ENCODE data around the gene PIP4K2B.
A peak's percentile ranks its signal among the peaks of the same experiment; 100 is the strongest.
"Not testable (repeated sequence)": the region's sequence is repeated elsewhere in the genome, so short reads cannot be mapped to it uniquely, and the experiment has no call there.

PIP4K2B gene

DNA sequence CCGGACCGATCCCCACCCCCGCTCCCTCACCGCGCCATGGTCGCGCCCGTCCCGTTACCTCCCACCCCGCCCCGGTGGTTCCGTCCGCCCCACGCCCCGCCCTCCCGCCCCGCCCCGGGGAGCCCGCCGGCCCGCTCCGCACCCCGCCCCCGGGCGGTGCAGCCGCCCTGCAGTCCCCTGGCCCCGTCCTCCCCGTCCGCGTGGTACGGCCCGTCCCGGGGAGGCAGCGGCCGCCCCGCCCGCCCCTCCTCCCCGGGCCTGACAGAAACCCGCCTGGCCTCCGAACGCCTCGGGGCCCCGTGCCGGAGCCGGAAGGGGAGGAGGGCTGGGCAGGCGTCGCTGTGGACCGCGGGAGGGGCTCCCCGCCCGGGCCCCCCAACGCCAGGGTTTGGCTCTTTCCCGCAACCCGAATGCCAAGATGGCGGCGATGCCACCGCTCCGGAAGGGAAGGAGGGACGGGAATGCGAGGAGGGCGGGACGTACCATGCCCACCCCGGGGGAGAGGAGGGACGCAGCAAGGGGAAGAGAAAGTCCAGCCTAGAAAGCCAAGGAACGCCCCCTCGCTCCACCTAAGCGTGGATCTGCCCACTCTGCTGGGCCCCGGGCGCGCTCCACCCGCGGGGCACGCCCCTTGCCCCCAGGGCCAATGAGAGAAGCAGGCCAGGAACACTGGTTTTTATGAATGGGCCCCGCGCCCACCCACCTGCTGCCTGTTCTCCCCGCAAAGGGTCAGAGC lies at the start of gene PIP4K2B:
Gene PIP4K2B (minus strand): TSS at position 56 of the 736 bp plus-strand sequence. CDS start 132 bp downstream, outside the sequence.
- peak; percentile 99 for DNase-seq (ENCODE audit: low spot score)

DNA sequence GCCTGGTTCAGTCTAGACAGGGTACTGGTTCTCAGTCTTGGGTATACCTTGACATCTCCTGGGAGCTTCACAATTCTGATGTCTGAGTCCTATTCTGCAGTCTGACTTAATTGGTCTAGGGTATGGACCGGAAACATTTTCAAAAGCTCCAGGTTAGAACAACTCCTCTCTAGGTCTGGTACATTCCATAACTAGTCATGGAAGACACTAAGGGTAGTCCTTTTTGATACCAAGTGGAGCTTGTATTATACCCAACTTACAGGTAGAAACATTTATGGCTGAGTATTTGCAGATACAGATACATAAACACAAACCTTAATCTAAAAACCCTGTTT lies 49.2 kb upstream of the PIP4K2B start:
- DNase-seq (ENCODE audit: low spot score), result no peak

DNA sequence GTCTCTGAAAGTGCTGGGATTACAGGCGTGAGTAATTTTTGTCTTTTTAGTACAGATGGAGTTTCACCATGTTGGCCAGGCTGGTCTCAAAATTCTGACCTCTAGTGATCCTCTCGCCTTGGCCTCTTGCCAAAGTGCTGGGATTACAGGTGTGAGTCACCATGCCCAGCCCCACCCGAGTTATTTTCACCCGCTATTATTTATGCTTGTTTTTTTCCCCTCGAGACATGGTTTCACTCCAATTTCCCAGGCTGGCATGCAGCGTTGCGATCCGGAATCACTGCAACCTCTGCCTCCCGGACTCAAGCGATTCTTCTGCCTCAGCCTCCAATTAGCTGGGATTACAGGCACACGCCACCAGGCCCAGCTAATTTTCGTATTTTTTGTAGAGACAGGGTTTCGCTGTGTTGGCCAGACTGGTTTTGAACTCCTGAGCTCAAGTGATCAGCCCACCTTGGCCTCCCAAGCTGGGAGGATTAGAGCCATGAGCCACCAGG lies 45.0 kb upstream of the PIP4K2B start:
- no peak for DNase-seq (ENCODE audit: low spot score)

DNA sequence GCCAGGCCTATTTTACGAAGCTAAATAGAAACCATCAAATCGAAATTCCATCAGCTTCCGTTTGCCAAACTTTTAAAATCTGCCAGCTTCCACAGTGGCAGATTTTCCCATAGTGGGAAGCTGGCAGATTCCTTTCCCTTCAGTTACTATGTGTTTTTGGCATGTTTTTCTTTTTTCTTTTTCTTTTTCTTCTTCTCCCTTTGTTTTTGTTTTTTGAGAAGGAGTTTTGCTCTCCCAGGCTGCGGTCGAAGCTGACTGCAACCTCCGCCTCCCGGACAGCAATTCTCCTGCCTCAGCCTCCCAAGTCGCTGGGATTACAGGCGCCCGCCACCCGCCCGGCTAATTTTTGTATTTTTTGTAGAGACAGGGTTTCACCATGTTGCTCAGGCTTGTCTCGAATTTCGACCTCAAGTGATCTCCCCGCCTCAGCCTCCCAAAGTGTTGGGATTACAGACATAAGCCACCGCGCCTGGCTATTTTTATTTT lies 26.4 kb upstream of the PIP4K2B start:
- DNase-seq (ENCODE audit: low spot score), result no peak

DNA sequence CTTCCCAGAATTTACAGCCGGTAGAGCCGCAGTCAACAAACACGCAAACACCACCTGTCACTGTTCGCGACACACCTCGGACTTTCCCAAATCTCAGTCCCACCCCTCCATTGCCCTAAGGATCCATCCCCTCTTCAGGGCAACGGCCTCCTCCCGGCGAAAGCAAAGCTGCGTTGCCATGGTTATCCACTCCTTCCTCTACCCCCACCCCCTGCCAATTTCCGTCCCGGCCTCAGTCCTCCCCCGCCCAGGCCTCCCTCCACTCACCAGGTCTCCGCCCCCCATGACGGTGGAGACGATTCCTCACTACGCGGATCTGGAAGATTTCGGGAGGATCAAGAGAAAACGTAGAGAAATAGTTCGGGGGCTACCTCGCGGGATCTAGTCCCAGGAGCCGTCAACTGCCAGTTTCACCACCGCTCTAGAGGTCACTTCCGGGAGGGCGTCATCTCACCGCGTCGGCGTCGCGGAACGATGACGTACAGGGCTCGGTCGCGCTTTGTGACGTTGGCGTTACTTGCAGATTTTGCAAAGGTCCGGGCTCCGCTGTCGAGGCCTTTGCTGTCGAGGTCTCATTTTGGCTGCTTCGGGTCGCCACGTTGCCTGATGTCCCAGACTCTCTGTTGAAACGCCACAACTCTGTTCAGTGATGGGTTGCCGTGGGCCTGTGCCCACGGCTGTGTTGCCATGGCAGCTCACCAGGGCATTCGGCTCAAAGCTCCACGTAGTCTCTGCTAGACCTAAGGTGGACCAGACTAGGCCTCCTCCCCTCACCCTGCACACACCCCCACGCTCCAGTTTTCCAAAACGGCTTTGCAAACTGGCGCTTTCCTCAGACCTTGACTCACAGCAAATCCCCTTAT lies 25.8 kb upstream of the PIP4K2B start, which contains the start of gene CWC25:
Gene CWC25 (minus strand): TSS at position 423 of the 863 bp plus-strand sequence. CDS start 138 bp downstream, at position 285.
- DNase-seq (ENCODE audit: low spot score), result peak; percentile 100

DNA sequence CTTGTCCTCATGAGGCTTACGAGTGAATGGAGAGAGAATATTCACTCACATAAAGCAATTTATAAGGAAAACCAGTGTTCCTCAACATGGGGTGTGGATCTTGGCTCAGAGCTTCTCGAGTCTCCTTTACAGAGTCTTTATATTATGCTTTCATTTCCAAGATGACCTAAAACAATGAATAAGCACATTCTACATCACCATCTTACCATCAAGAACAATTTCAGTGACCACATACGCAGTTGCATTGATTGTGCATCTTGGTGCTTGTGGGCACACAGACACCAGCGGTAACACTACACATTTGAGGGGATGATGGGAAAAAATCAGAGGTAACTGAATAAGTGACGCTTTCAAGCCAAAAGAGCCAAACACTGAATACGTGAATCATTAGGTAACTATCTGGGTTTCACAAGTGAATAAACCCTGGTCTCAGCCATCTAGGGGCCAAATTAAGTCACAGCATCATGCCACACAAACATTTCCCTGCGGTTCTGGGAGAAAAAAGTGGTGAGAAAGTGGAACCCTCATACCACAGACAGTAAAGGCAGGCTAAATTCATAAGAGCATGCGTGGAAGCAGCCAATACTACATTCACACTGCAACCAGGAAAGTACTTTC lies 16.3 kb upstream of the PIP4K2B start:
- DNase-seq (ENCODE audit: low spot score), result no peak

DNA sequence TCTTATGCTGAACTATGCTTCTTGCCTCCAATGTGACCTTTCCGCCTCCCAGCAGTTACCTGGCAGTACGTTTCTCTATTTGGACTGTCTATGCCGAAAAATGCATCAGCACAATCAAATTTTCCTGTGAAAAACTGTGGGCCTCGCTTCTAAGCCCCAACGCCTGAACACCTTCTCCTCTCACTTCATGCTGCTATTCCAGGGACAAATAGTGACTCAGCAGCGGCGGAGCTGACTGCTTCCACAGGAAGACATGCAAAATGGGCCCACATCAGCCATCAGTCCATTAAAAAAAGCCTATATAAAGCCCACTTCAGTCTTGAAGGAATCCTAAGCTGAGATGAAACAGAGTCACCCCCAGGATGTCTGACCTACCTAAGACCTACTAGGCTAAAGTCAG lies 10.5 kb upstream of the PIP4K2B start:
- no peak for DNase-seq (ENCODE audit: low spot score)

DNA sequence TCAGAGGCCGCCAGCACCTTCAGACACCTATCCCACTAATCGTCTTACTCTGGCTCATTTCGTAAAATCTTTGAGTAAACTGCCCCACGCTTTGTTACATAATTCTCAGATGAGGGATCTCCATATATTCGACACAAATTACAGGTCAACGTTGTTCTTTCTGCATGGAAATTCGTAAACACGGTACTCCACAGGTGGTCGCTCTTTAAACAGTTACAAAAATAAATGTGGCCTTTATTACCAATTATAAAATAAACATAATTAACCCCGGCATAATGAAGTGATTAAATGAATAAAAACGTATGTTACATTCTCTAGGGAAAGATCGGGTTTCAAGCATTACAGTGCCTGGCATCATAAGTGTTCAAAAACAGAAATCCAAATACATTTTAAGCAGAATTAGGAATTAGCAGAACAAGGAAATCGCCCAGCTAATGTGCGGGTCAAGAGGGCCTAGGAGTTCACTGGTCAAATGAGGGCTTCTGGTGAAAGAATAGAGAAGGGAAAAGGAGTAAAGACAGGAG lies 943 bp upstream of the PIP4K2B start:
- no peak for DNase-seq (ENCODE audit: low spot score)

DNA sequence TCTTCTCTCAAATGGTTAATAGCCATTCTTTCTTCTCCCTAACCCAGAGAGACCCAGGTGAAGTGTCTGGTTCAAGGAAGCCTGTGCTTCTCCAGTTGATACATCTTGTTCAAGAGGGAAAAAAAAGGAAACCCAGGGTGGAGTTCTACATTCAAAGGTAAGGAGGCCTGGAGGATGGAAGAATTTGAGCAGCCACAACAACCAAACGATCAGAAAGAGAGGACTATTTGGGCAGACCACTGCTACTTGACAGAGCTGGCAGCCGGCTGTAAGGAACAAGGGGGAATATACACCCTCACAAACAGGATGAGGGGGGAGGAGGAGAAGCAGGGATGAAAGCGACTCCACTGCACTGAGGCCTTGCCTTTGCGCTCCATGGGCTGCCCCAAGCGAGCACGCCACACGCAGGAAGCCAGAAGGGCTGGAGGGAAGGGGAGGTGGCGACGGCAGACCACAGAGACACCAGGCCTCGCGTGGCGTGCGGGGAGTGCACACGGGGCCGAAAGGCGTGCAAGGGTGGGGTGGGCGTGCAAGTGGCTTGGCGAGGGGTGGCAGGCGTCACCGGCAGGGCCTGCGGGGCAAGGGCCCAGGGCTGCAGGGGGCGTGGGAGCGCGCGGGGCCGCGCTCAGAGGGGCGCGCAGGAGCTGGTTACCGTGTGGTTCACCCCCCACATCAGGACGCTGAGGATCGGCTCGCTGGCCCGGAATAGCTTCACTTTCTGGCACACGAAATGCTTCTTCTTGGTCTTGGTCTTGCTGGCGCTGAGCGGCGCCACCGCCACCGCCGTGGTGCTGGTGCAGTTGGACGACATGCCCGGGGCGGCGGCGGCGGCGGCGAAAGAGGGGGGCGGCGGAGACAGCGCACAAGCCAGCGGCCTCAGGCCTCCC lies 499 bp downstream of the PIP4K2B start:
- peak; percentile 93 for DNase-seq (ENCODE audit: low spot score)

DNA sequence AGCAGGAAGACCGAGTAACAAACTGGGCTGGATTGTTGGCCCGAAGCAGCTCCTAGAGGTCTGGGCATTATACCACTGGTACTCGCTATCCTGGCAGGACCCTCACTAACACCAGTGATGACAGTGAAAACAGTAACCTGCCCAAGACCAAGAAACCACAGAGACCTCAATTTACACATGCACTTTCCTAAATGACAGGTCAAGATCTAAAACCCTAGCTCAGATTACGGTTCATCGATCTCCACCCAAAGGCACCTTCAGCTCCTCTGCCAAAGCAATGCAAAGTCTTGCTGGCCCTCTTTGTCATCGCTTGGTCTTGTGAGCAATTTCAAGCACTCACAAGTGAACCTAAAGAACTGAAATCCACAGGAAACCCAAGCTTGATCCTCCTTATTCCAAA lies 1.5 kb downstream of the PIP4K2B start:
- DNase-seq (ENCODE audit: low spot score), result no peak

DNA sequence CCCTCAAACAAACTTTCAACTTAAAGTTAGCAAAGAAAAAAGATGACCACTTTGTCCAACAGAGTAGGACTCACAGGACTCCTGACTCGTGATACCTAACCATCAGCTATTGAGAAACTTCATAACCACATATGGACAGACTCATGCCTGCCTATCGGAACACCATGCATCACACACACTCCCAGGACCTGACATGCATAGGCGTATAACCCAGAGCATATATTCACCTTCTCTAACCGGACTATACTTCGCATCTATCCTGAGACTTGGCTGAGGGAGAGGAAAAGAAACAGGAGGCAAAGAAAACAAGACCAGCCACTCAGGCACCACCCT lies 2.2 kb downstream of the PIP4K2B start:
- no peak for DNase-seq (ENCODE audit: low spot score)

DNA sequence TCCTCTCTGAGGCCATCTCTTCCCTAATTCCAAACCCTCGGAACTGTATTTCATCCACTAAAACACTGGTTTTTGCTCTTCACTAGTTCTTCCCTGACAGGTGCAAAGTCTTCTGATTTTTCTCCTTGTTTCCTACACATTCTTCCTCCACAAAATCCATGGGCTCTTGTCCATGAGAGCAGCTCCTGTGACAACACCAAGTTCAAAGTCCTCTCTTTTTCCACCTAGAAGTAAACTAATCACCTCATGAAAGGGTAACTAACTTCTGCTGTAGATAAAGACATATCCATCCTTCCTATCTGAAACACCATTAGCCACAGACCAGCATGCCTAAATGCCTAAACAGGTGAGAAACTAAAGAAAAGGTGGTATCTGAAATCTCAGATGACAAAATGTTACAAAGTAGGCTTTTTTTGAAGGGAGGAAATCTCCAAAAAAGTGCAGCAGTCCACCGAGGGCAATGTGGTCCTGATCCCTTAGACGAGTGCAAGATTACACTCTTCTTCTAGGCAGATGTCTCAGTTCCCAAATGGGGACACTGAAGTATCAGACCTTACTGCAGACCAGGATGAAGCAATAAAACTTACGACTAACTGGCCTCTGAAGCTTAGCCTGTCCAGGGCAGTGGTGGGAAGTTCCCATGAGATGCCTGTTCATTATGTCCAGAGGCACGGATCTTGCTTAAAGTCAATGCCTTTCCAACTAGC lies 2.8 kb downstream of the PIP4K2B start:
- DNase-seq (ENCODE audit: low spot score), result no peak

DNA sequence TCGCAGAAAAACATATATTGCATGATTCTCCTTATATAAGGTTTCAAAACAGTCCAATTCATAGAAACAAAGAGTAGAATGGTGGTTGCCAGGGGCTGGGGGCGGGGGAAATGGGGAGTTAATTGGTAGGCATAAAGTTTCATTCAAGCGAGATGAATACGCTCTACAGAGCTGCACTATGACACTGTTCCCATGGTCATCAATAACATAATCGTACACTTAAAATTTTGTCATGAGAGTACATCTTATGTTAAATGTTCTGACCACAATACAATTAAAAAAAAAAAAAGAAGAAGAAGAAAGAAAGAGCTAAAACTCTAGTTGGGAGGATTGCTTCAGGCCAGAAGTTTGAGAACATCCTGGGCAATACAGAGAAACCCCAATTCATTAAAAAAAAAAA lies 5.1 kb downstream of the PIP4K2B start:
- no peak for DNase-seq (ENCODE audit: low spot score)

DNA sequence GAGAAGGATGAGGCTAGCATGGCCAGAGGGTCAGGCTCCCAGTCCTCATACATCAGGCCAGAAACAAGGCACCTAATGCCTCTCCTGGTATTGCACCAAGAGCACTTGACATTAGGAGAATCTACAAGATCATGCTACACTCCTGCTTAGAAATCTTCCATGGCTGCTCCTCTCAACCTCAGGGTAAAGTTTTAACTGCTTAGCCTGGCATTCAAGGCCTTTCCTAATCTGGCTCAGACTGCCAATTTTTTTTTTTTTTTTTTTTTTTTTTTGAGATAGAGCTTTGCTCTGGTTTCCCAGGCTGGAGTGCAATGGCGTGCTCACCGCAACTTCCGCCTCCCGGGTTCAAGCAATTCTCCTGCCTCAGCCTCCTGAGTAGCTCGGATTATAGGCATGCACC lies 8.2 kb downstream of the PIP4K2B start:
- DNase-seq (ENCODE audit: low spot score), result no peak

DNA sequence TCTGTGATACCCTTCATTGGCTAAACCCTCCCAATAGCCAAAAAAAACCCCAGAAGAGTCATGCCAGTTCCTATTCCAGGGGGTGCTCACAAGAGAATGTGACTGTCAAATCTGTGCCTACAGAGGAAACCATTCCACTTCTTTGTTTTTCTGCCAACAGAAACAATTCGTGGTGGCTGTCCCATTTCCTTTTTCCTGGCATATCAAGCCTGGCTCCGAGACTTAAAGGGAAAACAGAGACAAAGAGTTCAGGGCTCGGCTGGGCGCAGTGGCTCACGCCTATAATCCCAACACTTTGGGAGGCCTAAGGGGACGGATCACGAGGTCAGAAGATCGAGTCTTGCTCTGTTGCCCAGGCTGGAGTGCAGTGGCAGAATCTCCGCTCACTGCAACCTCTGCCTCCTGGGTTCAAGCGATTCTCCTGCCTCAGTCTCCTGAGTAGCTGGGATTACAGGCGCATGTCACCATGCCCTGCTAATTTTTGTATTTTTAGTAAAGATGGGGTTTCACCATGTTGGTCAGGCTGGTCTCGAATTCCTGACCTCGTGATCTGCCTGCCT lies 9.1 kb downstream of the PIP4K2B start:
- DNase-seq (ENCODE audit: low spot score), result not testable (repeated sequence)

DNA sequence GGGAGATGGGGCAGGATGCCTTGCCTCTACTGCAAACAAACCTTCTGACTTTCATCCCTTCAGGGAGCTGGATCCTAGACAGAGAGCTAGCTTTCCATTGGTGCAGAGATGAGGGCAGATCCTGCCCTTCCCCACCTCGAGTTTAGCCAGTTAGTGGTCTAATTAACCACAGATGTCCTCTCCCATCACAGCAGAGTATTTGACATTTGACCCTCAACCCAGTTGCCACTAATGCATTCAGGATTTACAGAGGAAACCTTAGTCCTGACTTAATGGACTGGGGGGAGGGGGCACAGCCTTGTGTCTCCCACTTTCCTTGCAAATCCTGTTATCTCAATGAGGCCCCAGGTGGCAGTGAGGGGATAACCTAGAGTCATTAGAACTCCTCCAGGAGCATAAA lies 10.2 kb downstream of the PIP4K2B start:
- peak; percentile 72 for DNase-seq (ENCODE audit: low spot score)

DNA sequence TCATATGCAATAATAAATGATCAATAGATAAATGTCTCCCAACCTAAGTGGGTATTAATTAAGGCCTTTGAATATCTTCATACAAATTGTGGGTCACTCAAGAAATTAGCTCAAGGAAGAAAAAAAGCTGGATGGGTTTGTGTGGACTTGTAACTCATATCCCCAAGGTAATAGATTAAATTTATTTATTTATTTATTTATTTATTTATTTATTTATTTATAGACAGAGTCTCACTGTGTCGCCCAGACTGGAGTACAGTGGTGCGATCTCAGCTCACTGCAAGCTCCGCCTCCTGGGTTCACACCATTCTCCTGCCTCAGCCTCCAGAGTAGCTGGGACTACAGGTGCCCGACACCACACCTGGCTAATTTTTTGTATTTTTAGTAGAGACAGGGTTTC lies 11.4 kb downstream of the PIP4K2B start:
- not testable (repeated sequence) for DNase-seq (ENCODE audit: low spot score)

DNA sequence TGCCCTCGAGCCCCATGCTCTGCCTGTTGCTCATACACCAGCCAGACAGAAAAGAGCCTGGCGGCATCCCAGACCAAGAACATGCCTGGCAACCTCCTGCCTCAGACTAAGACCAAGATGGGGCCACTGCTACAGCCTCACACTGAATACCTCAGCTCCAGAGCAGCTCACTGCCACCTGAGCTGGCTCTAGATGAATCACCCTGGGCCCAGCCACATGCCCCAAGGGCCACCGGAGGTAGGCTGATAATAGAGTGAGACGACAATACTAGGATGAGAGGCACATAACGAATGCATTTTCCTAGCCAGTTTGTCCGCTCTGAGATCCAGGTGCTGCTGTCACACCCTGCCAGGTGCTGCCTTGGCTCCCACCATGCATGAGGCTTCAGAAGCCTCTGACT lies 13.0 kb downstream of the PIP4K2B start:
- no peak for DNase-seq (ENCODE audit: low spot score)

DNA sequence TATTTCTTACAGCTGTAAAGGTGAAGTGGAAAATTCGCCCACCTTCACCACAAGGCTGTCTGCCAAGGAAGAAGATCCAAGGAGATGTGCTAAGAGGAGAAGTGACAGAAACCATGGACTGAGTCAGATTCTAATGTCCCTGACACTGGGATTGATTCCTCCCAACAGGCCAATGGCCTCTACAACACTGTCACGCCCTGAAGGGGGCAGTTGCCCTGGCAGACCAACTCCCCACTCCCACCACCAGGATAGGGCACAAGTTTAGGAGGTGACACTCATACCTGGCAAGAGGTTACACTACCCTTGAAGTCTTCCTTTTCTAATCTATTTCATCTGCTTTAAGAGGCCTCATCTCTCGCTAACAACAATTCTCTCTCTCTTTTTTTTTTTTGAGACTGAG lies 16.1 kb downstream of the PIP4K2B start:
- no peak for DNase-seq (ENCODE audit: low spot score)

DNA sequence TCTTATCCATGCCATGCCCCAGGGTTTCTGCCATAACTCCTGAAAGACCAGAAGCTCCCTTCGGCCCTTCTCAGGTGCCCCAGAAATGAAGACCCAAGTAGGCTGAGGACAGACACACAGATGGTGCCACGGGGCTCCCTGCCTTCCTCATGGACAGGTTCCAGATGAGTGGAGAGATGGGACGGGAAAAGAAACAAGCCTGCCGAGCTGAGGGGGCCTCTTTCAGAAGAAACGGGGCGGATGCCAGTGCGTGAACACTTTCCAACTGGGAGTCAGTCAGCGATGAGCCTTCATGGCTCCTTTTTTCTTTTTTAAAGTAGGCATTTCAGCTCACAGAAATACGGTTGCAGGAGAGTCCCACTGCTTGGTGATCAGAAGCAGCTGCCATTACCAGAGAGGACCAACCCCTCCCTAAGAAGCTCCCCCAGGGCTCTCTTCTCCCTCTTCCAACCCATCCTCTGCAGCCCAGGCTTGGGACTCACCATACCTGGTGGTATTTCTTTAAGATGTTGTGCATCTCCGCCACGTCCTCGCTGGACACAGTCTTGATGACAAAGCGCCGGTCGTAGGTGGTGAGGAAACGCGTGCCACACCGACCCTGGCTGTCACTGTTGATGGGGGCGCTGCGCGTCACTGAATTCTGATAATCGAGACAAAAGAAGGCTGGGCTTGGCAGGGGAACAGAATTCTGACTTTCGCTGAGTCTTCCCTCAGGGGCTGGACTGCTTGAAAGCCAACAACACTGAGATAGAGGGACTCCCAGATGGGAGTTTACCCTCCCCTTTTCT lies 19.2 kb downstream of the PIP4K2B start:
- no peak for DNase-seq (ENCODE audit: low spot score)

Measured in ecto neural progenitor cell (in vitro differentiated cells).